ENCODE data around the gene MTAP.

MTAP gene

GRCh38 chr9:21872696-21873095 lies 70.3 kb downstream of the MTAP start:
- Histone ChIP-seq H3K27me3 (no peaks in the 10 kb centered on the region), H3K9me3 (no peaks in the 10 kb centered on the region), H3K4me3 (no peak overlapping the region), H3K36me3 (peaks cover 0 to 11% (median 0%) of the 10 kb centered on the region in 3 donors), H3K4me1 (no peaks in the 10 kb centered on the region), H3K27ac (no peak overlapping the region)
- TF ChIP-seq, protein P1, sequence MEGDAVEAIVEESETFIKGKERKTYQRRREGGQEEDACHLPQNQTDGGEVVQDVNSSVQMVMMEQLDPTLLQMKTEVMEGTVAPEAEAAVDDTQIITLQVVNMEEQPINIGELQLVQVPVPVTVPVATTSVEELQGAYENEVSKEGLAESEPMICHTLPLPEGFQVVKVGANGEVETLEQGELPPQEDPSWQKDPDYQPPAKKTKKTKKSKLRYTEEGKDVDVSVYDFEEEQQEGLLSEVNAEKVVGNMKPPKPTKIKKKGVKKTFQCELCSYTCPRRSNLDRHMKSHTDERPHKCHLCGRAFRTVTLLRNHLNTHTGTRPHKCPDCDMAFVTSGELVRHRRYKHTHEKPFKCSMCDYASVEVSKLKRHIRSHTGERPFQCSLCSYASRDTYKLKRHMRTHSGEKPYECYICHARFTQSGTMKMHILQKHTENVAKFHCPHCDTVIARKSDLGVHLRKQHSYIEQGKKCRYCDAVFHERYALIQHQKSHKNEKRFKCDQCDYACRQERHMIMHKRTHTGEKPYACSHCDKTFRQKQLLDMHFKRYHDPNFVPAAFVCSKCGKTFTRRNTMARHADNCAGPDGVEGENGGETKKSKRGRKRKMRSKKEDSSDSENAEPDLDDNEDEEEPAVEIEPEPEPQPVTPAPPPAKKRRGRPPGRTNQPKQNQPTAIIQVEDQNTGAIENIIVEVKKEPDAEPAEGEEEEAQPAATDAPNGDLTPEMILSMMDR (IDR thresholded peaks at IDR 0.05) = no peak
- no peak for DNase-seq
- intact Hi-C loops (cut with DNase I; ENCODE audit: low total_unique reads) = no loop called here

DNA sequence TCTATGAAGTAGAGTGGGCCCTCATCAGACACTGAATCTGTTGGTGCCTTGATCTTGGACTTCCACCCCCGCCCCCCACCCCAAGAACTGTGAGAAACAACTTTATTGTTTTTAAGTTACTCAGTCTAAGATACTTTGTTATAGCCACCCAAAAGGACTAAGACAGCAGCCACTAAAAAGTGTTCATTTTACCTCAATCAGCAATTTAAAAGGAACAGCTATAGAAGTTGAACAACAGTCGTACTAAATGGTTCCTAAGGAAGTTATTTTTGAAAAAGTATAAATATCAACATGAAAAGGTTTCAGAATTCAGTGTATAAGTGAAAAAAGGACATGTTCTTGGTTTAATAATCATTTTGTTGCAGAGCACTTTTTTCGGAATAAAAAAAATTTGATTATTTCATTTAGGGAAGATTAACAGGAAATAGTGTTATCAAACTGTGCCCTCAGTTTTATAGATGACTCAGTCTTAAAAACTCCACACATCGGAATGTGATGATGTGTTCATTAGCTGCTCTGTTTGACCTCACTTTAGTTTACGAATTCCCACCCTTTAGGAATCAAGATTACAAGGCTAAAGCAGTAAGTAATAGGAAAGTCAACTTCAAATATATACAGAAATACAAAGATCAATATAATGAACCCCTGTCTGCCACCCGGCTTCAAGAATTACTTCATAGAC lies 71.2 kb downstream of the MTAP start:
- peaks cover 0 to 8% (median 0%) of the 10 kb centered on the region in 3 donors for H3K36me3 ChIP-seq
- H3K9me3 ChIP-seq = no peaks in the 10 kb centered on the region
- DNase-seq = no peak
- intact Hi-C loops (cut with DNase I; ENCODE audit: low total_unique reads) = no loop called here
- TF ChIP-seq, protein P1 (IDR thresholded peaks at IDR 0.05) = no peak
- no peak overlapping the region for H3K27ac ChIP-seq
- H3K4me3 ChIP-seq = no peak overlapping the region
- H3K4me1 ChIP-seq = no peaks in the 10 kb centered on the region
- H3K27me3 ChIP-seq = no peaks in the 10 kb centered on the region

DNA sequence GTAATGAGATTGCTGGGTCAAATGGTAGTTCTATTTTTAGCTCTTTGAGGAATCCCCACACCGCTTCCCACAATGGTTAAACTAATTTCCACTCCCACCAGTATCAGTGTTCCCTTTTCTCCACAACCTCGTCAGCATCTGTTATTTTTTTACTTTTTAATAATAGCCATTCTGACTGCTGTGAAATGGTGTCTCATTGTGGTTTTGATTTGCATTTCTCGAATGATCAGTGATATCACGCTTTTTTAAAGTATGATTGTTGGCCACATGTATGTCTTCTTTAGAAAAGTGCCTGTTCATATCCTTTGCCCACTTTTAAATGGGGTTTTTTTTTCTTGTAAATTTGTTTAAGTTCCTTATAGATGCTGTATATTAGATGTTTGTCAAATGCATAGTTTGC lies 73.5 kb downstream of the MTAP start:
- TF ChIP-seq, protein P1 (IDR thresholded peaks at IDR 0.05) = no peak
- H3K9me3 ChIP-seq = peaks cover 0 to 11% (median 2%) of the 10 kb centered on the region in 3 donors
- H3K4me3 ChIP-seq = no peak overlapping the region
- H3K4me1 ChIP-seq = no peaks in the 10 kb centered on the region
- DNase-seq = no peak
- intact Hi-C loops (cut with DNase I; ENCODE audit: low total_unique reads) = no loop called here
- H3K36me3 ChIP-seq = peaks cover 0 to 15% (median 12%) of the 10 kb centered on the region in 3 donors
- no peaks in the 10 kb centered on the region for H3K27me3 ChIP-seq
- H3K27ac ChIP-seq = no peak overlapping the region

DNA sequence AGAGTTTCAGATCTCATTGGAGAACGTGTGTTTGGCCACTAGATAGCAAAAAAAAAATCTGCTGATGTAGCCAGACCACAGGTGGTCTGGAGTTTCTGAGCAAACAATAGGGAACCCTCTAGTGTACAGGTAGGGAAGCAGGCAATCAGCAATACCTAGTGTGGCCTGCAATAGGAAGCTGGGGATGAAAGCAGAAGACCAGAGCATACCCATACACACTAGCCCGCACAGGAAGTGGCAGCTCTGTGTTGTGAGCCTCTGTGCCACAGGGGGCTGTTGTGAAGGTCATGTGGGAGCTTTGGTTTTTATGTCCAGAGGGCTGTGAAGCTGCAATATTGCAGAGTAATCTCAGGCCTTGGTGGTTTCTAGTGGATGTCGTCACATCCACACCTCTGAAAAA lies 81.2 kb downstream of the MTAP start:
- Histone ChIP-seq H3K4me1 (no peaks in the 10 kb centered on the region), H3K27ac (no peak overlapping the region), H3K9me3 (peaks cover 0 to 41% (median 7%) of the 10 kb centered on the region in 3 donors), H3K27me3 (no peaks in the 10 kb centered on the region), H3K4me3 (no peak overlapping the region), H3K36me3 (peaks cover 0 to 35% (median 24%) of the 10 kb centered on the region in 3 donors)
- TF ChIP-seq, protein P1 (IDR thresholded peaks at IDR 0.05) = no peak
- no peak for DNase-seq
- intact Hi-C loops (cut with DNase I; ENCODE audit: low total_unique reads) = no loop called here

- intact Hi-C loops (cut with DNase I; ENCODE audit: low total_unique reads) = no loop called here
- Histone ChIP-seq H3K36me3 (peaks cover 18 to 42% (median 36%) of the 10 kb centered on the region in 3 donors), H3K27ac (no peak overlapping the region), H3K4me3 (no peak overlapping the region), H3K4me1 (no peaks in the 10 kb centered on the region), H3K27me3 (no peaks in the 10 kb centered on the region), H3K9me3 (peaks cover 0 to 45% (median 5%) of the 10 kb centered on the region in 3 donors)
- TF ChIP-seq, protein P1 (IDR thresholded peaks at IDR 0.05) = no peak
- no peak for DNase-seq
Measured at GRCh38 chr9:21889673-21890072, 87.2 kb downstream of the MTAP start.

Measured in tibial artery (tissue), 4 donors.